Gastroesophageal sphincter (tissue), 4 donors: ENCODE results near the gene NXPE3. TPM values are rescaled to one million over a fixed set of nuclear protein-coding genes. Genes with fewer than 3 reads are reported as not detected.

ENCODE experiments used
- ATAC-seq: fragments of 150-250 bp; one replicate; pipeline ENCODE4 v1.9.1; 2016; ENCODE audit warnings: mild to moderate bottlenecking, moderate library complexity
- H3K27ac ChIP-seq, 4 donors: fragments of 200-600 bp; sonication (generic) in 3 of 4; 1 replicate in 3 of 4; 2 replicates in 1 of 4; pipeline ENCODE4 v1.5.1; 2016 to 2019
- H3K27me3 ChIP-seq: fragments of 200-600 bp; sonication (generic); one replicate; pipeline ENCODE4 v1.5.1; 2019
- H3K36me3 ChIP-seq, 2 donors: fragments of 200-600 bp; sonication (generic); one replicate each; pipeline ENCODE4 v1.5.1; 2019; ENCODE audit warnings: control low read depth in 1 of 2
- H3K4me1 ChIP-seq, 3 donors: fragments of 200-600 bp; sonication (generic); 1 replicate in 2 of 3; 2 replicates in 1 of 3; pipeline ENCODE4 v1.5.1; 2016 to 2019; ENCODE audit warnings: control low read depth in 2 of 3
- H3K4me3 ChIP-seq, 2 donors: fragments of 200-600 bp; sonication (generic); one replicate each; pipeline ENCODE4 v1.5.1; 2019; ENCODE audit warnings: mild to moderate bottlenecking in 1 of 2, moderate library complexity in 1 of 2
- H3K9me3 ChIP-seq, 3 donors: fragments of 200-600 bp; sonication (generic); one replicate each; pipeline ENCODE4 v1.5.1; 2017 to 2019; ENCODE audit warnings: control low read depth in 2 of 3
- CTCF ChIP-seq, 4 experiments: fragments of 200-600 bp in 2 of 4; fragments of 450-650 bp in 2 of 4; sonication (generic) in 1 of 4; IDR thresholded peaks; one replicate each; pipeline ENCODE4 v1.5.1; 2017 to 2019; ENCODE audit warnings: antibody characterized with exemption in 4 of 4, mild to moderate bottlenecking in 2 of 4, moderate library complexity in 2 of 4
- EP300 ChIP-seq: sonication (generic); formaldehyde crosslinking; IDR thresholded peaks from one replicate; pipeline ENCODE4 v1.6.1; 2017; ENCODE audit warnings: antibody characterized with exemption, mild to moderate bottlenecking
- POLR2A ChIP-seq, 2 donors: fragments of 450-650 bp; IDR thresholded peaks; one replicate each; pipeline ENCODE4 v1.6.1; 2017; ENCODE audit warnings: antibody characterized with exemption in 2 of 2, mild to moderate bottlenecking in 2 of 2, moderate library complexity in 1 of 2
- POLR2AphosphoS5 ChIP-seq: sonication (generic); formaldehyde crosslinking; IDR thresholded peaks from one replicate; pipeline ENCODE4 v1.6.1; 2017; ENCODE audit warnings: antibody characterized with exemption
- WGBS, 2 donors: methylation state at CpG; one replicate each; pipeline ENCODE4 v1.1.5; 2018; ENCODE audit warnings: low coverage in 1 of 2; 5-methylcytosine and 5-hydroxymethylcytosine counted together
- total RNA-seq, 4 donors: library from RNA; depleted of rRNA; stranded (reverse); fragments of >200 nt; gene quantifications; one replicate each; pipeline ENCODE4 v1.1.0, GENCODE V29; 2016

The NXPE3 gene
- total RNA-seq, 4 donors from 2014 or later, result 12.5 to 32.8 (median 18.9) TPM

GRCh38 chr3:101829437-101829830 lies 50.4 kb downstream of the NXPE3 start:
- 20 to 30% methylated on average over 1 to 2 of the region's 2 CpGs for WGBS, 2 donors
- peak overlapping the region; percentile 52 to 60 for H3K4me3 ChIP-seq
- peaks cover 12 to 64% (median 16%) of the 10 kb centered on the region in 3 donors for H3K4me1 ChIP-seq
- no peak for ATAC-seq
- TF ChIP-seq CTCF (IDR thresholded peaks at IDR 0.05) (no peak), EP300 (no peak), POLR2AphosphoS5 (no peak), POLR2A (IDR thresholded peaks at IDR 0.05) (no peak)
- peak overlapping the region; percentile 72 to 96 (median 90) for H3K27ac ChIP-seq
- no peaks in the 10 kb centered on the region for H3K27me3 ChIP-seq
- no peaks in the 10 kb centered on the region for H3K9me3 ChIP-seq
- H3K36me3 ChIP-seq, result no peaks in the 10 kb centered on the region

GRCh38 chr3:101829874-101830273 lies 50.9 kb downstream of the NXPE3 start:
- Histone ChIP-seq H3K9me3 (no peaks in the 10 kb centered on the region), H3K36me3 (no peaks in the 10 kb centered on the region), H3K27me3 (no peaks in the 10 kb centered on the region), H3K27ac (peak overlapping the region; percentile 72 to 96 (median 90)), H3K4me1 (peaks cover 12 to 65% (median 16%) of the 10 kb centered on the region in 3 donors), H3K4me3 (peak overlapping the region; percentile 52 to 60)
- no peak for ATAC-seq
- WGBS, 2 donors, result 34 to 43% methylated on average over 2 of the region's 2 CpGs
- no peak for TF ChIP-seq CTCF (IDR thresholded peaks at IDR 0.05)

- TF ChIP-seq EP300, result no peak
- no peak for TF ChIP-seq POLR2AphosphoS5
- TF ChIP-seq CTCF (IDR thresholded peaks at IDR 0.05), result no peak
- TF ChIP-seq POLR2A (IDR thresholded peaks at IDR 0.05), result no peak
- Histone ChIP-seq H3K9me3 (no peaks in the 10 kb centered on the region), H3K27me3 (no peaks in the 10 kb centered on the region), H3K4me1 (peaks cover 8 to 72% (median 22%) of the 10 kb centered on the region in 3 donors), H3K36me3 (no peaks in the 10 kb centered on the region), H3K4me3 (no peak overlapping the region), H3K27ac (no peak overlapping the region)
- 50 to 96% methylated on average over 1 to 2 of the region's 2 CpGs for WGBS, 2 donors
- no peak for ATAC-seq
These were observed 54.5 kb downstream of the NXPE3 start for GRCh38 chr3:101833446-101833974.

GRCh38 chr3:101835676-101836075 lies 56.7 kb downstream of the NXPE3 start:
- TF ChIP-seq CTCF (IDR thresholded peaks at IDR 0.05) (no peak), EP300 (no peak), POLR2A (IDR thresholded peaks at IDR 0.05) (no peak), POLR2AphosphoS5 (no peak)
- Histone ChIP-seq H3K9me3 (no peaks in the 10 kb centered on the region), H3K36me3 (no peaks in the 10 kb centered on the region), H3K27me3 (no peaks in the 10 kb centered on the region), H3K27ac (peak overlapping the region in 2 of 4 donors; percentile 57 to 63), H3K4me3 (no peak overlapping the region), H3K4me1 (peaks cover 0 to 60% (median 18%) of the 10 kb centered on the region in 3 donors)
- ATAC-seq, result no peak
- 95 to 96% methylated on average over 2 of the region's 2 CpGs for WGBS, 2 donors

GRCh38 chr3:101836160-101836559 lies 57.1 kb downstream of the NXPE3 start:
- peaks cover 0 to 55% (median 18%) of the 10 kb centered on the region in 3 donors for H3K4me1 ChIP-seq
- ATAC-seq, result no peak
- no peak overlapping the region for H3K4me3 ChIP-seq
- H3K9me3 ChIP-seq, result no peaks in the 10 kb centered on the region
- no peaks in the 10 kb centered on the region for H3K27me3 ChIP-seq
- TF ChIP-seq POLR2AphosphoS5 (no peak), EP300 (no peak), POLR2A (IDR thresholded peaks at IDR 0.05) (no peak), CTCF (IDR thresholded peaks at IDR 0.05) (no peak)
- H3K36me3 ChIP-seq, result no peaks in the 10 kb centered on the region
- 94 to 96% methylated on average over 4 to 6 of the region's 6 CpGs for WGBS, 2 donors
- H3K27ac ChIP-seq, result peak overlapping the region in 3 of 4 donors; percentile 57 to 80 (median 63)
